Spleen (tissue), 11 donors: ENCODE measurements around the gene SYNJ1. TPM values are rescaled to one million over a fixed set of nuclear protein-coding genes. Genes with fewer than 3 reads are reported as not detected.

Experiments
- DNase-seq: peaks from one replicate; pipeline ENCODE4 v3.0.0-alpha.2; 2020
- H3K27ac ChIP-seq, 8 donors: fragments of 200-600 bp; sonication (generic) in 7 of 8; 1 replicate in 4 of 8; 2 replicates in 4 of 8; pipeline versions ENCODE4 v1.5.0 to v1.8.0; 2016 to 2021; ENCODE audit warnings: inconsistent platforms in 4 of 8, mild to moderate bottlenecking in 4 of 8, moderate library complexity in 1 of 8
- H3K27me3 ChIP-seq, 7 donors: fragments of 200-600 bp; sonication (generic) in 6 of 7; replicated peaks in 1 of 7; 1 replicate in 4 of 7; 2 replicates in 3 of 7; pipeline versions ENCODE4 v1.5.0 to v1.8.0; 2016 to 2021; ENCODE audit warnings: inconsistent platforms in 3 of 7, mild to moderate bottlenecking in 1 of 7
- H3K36me3 ChIP-seq, 6 donors: fragments of 200-600 bp; sonication (generic) in 5 of 6; 1 replicate in 4 of 6; 2 replicates in 2 of 6; pipeline versions ENCODE4 v1.5.0 to v1.8.0; 2016 to 2021; ENCODE audit warnings: inconsistent platforms in 2 of 6
- H3K4me1 ChIP-seq, 6 donors: fragments of 200-600 bp; sonication (generic) in 5 of 6; 1 replicate in 3 of 6; 2 replicates in 3 of 6; pipeline versions ENCODE4 v1.5.0 to v1.8.0; 2016 to 2021; ENCODE audit warnings: inconsistent platforms in 3 of 6
- H3K4me3 ChIP-seq, 8 donors: fragments of 200-600 bp; sonication (generic) in 7 of 8; 1 replicate in 4 of 8; 2 replicates in 4 of 8; pipeline versions ENCODE4 v1.5.0 to v1.8.0; 2016 to 2021; ENCODE audit warnings: inconsistent platforms in 4 of 8, mild to moderate bottlenecking in 4 of 8, moderate library complexity in 2 of 8
- H3K9me3 ChIP-seq, 8 donors: fragments of 200-600 bp; sonication (generic) in 7 of 8; 1 replicate in 4 of 8; 2 replicates in 4 of 8; pipeline versions ENCODE4 v1.5.0 to v1.8.0; 2016 to 2021; ENCODE audit warnings: inconsistent platforms in 4 of 8
- POLR2A ChIP-seq, 3 donors: fragments of 450-650 bp; IDR thresholded peaks; one replicate each; pipeline ENCODE4 v1.5.1; 2017; ENCODE audit warnings: antibody characterized with exemption in 3 of 3, mild to moderate bottlenecking in 1 of 3
- POLR2AphosphoS5 ChIP-seq, 3 donors: sonication (generic); formaldehyde crosslinking; IDR thresholded peaks; one replicate each; pipeline ENCODE4 v1.5.1; 2017; ENCODE audit warnings: antibody characterized with exemption in 3 of 3
- WGBS, 5 donors: extraction: QIAGEN DNeasy Blood & Tissue Kit in 3 of 5; methylation state at CpG; one replicate each; pipeline versions ENCODE4 v1.1.5 to v1.1.7; 2013 to 2018; 5-methylcytosine and 5-hydroxymethylcytosine counted together
- intact Hi-C: fragments of 100-400 bp; cut with DNase I; formaldehyde crosslinking; loops from one replicate; pipeline ENCODE4 v1.15.0; 2023; ENCODE audit warnings: low total_unique reads
- polyA plus RNA-seq, 3 donors: library from polyadenylated mRNA; stranded (reverse); fragments of 200-250 nt; gene quantifications; one replicate each; pipeline ENCODE4 v1.2.1, GENCODE V29; 2013
- total RNA-seq, 7 donors: library from RNA; depleted of rRNA in 3 of 7; stranded (reverse); fragments of >200 nt in 3 of 7; fragmentation: NEBNext Ultra II Directional in 4 of 7; extraction: Animal tissue kit (Norgen Biotek cat#: 25700) in 4 of 7; gene quantifications; one replicate each; pipeline versions ENCODE4 v1.1.0 to v1.2.1, GENCODE V29; 2016 to 2021
- TF ChIP-seq, protein P1 (sequence below), 11 experiments: fragments of 200-600 bp in 7 of 11; fragments of 450-650 bp in 4 of 11; sonication (generic) in 4 of 11; IDR thresholded peaks in 8 of 11; conservative IDR thresholded peaks in 3 of 11; 1 replicate in 7 of 11; 2 replicates in 4 of 11; pipeline versions ENCODE4 v1.4.0 to v1.8.0; 2016 to 2021; ENCODE audit warnings: antibody characterized with exemption in 11 of 11, inconsistent platforms in 4 of 11, mild to moderate bottlenecking in 1 of 11
- donor health status: healthy with polysubstance abuse.
- donor health status: DM: no; HTN: no; CAD: no; lungs with moderate emphysema.
- donor health status: DM: no; HTN: no; CAD: no.
- donor health status: Bipolar disorder and iron deficiency.
- donor health status: healthy.
- donor health status: DM: no; HTN: no; CAD: no.
- donor health status: DM: yes; HTN: yes; CAD: no.

SYNJ1 gene
- total and polyA plus RNA-seq, 10 donors = 3.3 to 30.3 (median 18.7) TPM

DNA sequence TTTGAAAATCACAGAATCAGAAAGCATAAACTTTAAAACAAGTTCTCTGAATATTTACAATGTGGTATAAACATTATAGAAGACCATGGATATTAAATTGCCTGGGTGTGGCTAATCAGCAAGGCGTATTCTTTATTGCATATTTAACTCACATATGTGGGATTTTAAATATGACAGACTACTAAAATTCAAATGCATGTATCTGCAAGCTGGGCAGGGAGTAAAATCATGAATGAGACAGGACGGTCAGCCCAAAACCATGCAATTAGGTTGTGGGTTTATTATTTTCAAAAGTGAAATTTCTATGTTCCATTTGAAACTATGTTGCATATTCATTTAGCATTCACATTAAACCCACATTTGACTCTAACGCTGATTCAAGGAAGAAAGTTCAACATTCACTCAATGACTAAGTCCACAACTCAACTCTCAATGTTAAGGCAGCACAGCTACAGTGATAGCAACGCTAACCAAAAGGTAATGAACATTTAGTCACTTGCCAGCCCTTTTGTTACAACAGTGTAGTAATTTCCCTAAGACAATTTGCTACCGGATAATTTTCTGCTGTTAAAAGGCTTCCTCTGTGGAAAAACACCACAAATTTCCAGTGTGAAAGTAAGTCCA lies 6.3 kb upstream of the SYNJ1 start:
- no peak for DNase-seq
- Histone ChIP-seq H3K4me3 (no peak overlapping the region), H3K9me3 (no peaks in the 10 kb centered on the region), H3K27me3 (no peaks in the 10 kb centered on the region), H3K27ac (no peak overlapping the region), H3K4me1 (peaks cover 0 to 17% (median 0%) of the 10 kb centered on the region in 6 donors), H3K36me3 (peaks cover 0 to 69% (median 30%) of the 10 kb centered on the region in 6 donors)
- WGBS, 5 donors = 77 to 94% (median 87%) methylated on average over 5 of the region's 5 CpGs
- TF ChIP-seq, protein P1, sequence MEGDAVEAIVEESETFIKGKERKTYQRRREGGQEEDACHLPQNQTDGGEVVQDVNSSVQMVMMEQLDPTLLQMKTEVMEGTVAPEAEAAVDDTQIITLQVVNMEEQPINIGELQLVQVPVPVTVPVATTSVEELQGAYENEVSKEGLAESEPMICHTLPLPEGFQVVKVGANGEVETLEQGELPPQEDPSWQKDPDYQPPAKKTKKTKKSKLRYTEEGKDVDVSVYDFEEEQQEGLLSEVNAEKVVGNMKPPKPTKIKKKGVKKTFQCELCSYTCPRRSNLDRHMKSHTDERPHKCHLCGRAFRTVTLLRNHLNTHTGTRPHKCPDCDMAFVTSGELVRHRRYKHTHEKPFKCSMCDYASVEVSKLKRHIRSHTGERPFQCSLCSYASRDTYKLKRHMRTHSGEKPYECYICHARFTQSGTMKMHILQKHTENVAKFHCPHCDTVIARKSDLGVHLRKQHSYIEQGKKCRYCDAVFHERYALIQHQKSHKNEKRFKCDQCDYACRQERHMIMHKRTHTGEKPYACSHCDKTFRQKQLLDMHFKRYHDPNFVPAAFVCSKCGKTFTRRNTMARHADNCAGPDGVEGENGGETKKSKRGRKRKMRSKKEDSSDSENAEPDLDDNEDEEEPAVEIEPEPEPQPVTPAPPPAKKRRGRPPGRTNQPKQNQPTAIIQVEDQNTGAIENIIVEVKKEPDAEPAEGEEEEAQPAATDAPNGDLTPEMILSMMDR (IDR thresholded peaks at IDR 0.05 in 8 of 11, conservative IDR thresholded peaks at IDR 0.05 in 3 of 11) = no peak
- no peak for TF ChIP-seq POLR2AphosphoS5 (IDR thresholded peaks at IDR 0.05)
- intact Hi-C loops = loop anchor here (5.0 kb wide), 1 partner anchor 33 kb away; no protein-coding TSS in a partner anchor

DNA sequence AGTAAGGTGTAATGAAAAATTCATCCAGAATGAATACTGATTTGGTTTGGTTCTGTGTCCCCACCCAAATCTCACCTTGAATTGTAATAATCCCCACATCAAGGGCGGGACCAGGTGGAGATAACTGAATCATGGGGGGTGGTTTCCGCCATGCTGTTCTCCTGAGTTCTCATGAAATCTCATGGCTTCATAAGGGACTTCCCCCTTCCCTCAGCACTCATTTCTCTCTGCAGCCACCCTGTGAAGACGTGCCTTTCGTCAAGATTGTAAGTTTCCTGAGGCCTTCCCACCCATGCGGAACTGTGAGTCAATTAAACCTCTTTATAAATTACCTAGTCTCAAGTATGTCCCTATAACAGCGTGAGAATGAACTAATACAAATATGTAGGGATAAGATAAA lies 5.5 kb upstream of the SYNJ1 start:
- Histone ChIP-seq H3K27ac (no peak overlapping the region), H3K4me1 (peaks cover 0 to 24% (median 7%) of the 10 kb centered on the region in 6 donors), H3K27me3 (no peaks in the 10 kb centered on the region), H3K36me3 (peaks cover 0 to 62% (median 27%) of the 10 kb centered on the region in 6 donors), H3K4me3 (no peak overlapping the region), H3K9me3 (no peaks in the 10 kb centered on the region)
- 85 to 93% (median 91%) methylated on average over 6 of the region's 6 CpGs for WGBS, 5 donors
- no peak for DNase-seq
- TF ChIP-seq POLR2AphosphoS5 (IDR thresholded peaks at IDR 0.05) = no peak
- TF ChIP-seq, protein P1 (IDR thresholded peaks at IDR 0.05 in 8 of 11, conservative IDR thresholded peaks at IDR 0.05 in 3 of 11) = no peak
- TF ChIP-seq POLR2A (IDR thresholded peaks at IDR 0.05) = no peak
- intact Hi-C loops = loop anchor here (5.0 kb wide), 1 partner anchor 34 kb away; no protein-coding TSS in a partner anchor

DNA sequence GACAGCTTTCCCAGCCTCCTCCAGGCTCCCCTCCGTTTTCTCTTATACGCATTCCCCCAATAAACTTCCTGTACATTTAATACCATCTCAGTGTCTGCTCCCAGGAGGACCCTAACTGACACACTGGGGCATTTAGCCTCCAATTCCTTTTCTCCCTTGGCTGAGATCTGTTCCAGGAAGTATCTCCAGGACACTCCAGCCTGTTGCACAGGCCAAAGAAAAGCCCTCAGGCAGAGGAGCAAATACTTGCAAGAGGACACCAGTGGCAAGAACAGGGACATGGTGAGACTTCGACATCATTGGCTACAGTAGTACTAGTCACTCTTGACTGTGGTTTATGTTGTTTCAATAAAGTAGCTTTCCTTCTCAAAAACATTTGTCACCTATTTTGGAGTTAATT lies 4.7 kb upstream of the SYNJ1 start:
- H3K27ac ChIP-seq = no peak overlapping the region
- no peak for TF ChIP-seq POLR2A (IDR thresholded peaks at IDR 0.05)
- TF ChIP-seq, protein P1 (IDR thresholded peaks at IDR 0.05 in 8 of 11, conservative IDR thresholded peaks at IDR 0.05 in 3 of 11) = no peak
- TF ChIP-seq POLR2AphosphoS5 (IDR thresholded peaks at IDR 0.05) = no peak
- intact Hi-C loops = loop anchor here (5.0 kb wide), 1 partner anchor 35 kb away; no protein-coding TSS in a partner anchor
- no peak overlapping the region for H3K4me3 ChIP-seq
- peaks cover 0 to 54% (median 23%) of the 10 kb centered on the region in 6 donors for H3K36me3 ChIP-seq
- H3K4me1 ChIP-seq = peaks cover 0 to 25% (median 8%) of the 10 kb centered on the region in 6 donors
- no peaks in the 10 kb centered on the region for H3K9me3 ChIP-seq
- no peak for DNase-seq
- H3K27me3 ChIP-seq = no peaks in the 10 kb centered on the region
- WGBS, 5 donors = 90 to 97% (median 92%) methylated on average over 3 of the region's 3 CpGs

- H3K4me1 ChIP-seq = peaks cover 5 to 53% (median 24%) of the 10 kb centered on the region in 6 donors
- H3K27ac ChIP-seq = peak overlapping the region in 7 of 8 donors; percentile 93 to 98 (median 94)
- TF ChIP-seq POLR2AphosphoS5 (IDR thresholded peaks at IDR 0.05) = no peak
- TF ChIP-seq POLR2A (IDR thresholded peaks at IDR 0.05) = no peak
- TF ChIP-seq, protein P1 (IDR thresholded peaks at IDR 0.05 in 8 of 11, conservative IDR thresholded peaks at IDR 0.05 in 3 of 11) = no peak
- WGBS, 5 donors = 32 to 62% (median 37%) methylated on average over 3 of the region's 3 CpGs
- no peak for DNase-seq
- H3K27me3 ChIP-seq = no peaks in the 10 kb centered on the region
- no peaks in the 10 kb centered on the region for H3K9me3 ChIP-seq
- H3K36me3 ChIP-seq = peaks cover 0 to 34% (median under 1%) of the 10 kb centered on the region in 6 donors
- peak overlapping the region in 7 of 8 donors; percentile 71 to 98 (median 87) for H3K4me3 ChIP-seq
- intact Hi-C loops = no loop called here
Measured at GRCh38 chr21:32728848-32729247, 1.0 kb upstream of the SYNJ1 start.
